Activated CD4-positive, alpha-beta T cell treated with anti-CD3 and anti-CD28 coated beads for 1 hour (primary cell): ENCODE measurements around the gene RPP21.

Experiments
- DNase-seq: peaks from one replicate; pipeline ENCODE4 v3.0.0-alpha.2; 2020

RPP21 gene

GRCh38 chr6:30344868-30345671 lies at the start of gene RPP21:
RPP21 (plus strand) TSS chr6:30345156; CDS start chr6:30345172, 16 bp downstream.
- peak; percentile 78 for DNase-seq

GRCh38 chr6:30295837-30296236 lies 49.1 kb upstream of the RPP21 start:
- no peak for DNase-seq

- no peak for DNase-seq
These were observed 41.0 kb upstream of the RPP21 start for GRCh38 chr6:30304002-30304401.

GRCh38 chr6:30311101-30311500 lies 33.9 kb upstream of the RPP21 start:
- no peak for DNase-seq

- DNase-seq, result no peak
These were observed 33.3 kb upstream of the RPP21 start for GRCh38 chr6:30311671-30312070.

- DNase-seq, result no peak
These were observed 32.7 kb upstream of the RPP21 start for GRCh38 chr6:30312266-30312665.

GRCh38 chr6:30312676-30313321 lies 32.2 kb upstream of the RPP21 start:
- DNase-seq, result no peak

- DNase-seq, result no peak
These were observed 29.8 kb upstream of the RPP21 start for GRCh38 chr6:30315156-30315555.

- no peak for DNase-seq
These were observed 26.9 kb upstream of the RPP21 start for GRCh38 chr6:30317913-30318589.

GRCh38 chr6:30319146-30319835 lies 25.7 kb upstream of the RPP21 start:
- no peak for DNase-seq

GRCh38 chr6:30321692-30322388 lies 23.1 kb upstream of the RPP21 start:
- no peak for DNase-seq

GRCh38 chr6:30322527-30323501 lies 22.1 kb upstream of the RPP21 start:
- DNase-seq, result no peak

- no peak for DNase-seq
These were observed 21.1 kb upstream of the RPP21 start for GRCh38 chr6:30323806-30324205.

GRCh38 chr6:30325150-30325872 lies 19.6 kb upstream of the RPP21 start:
- DNase-seq, result peak; percentile 67

- peak; percentile 61 for DNase-seq
These were observed 19.0 kb upstream of the RPP21 start for GRCh38 chr6:30325873-30326525.

- DNase-seq, result peak; percentile 83
These were observed 18.3 kb upstream of the RPP21 start, which contains the start of gene TRIM39 for GRCh38 chr6:30326526-30327231. TRIM39 (plus strand) TSS chr6:30326927; CDS start chr6:30329318, 2,391 bp downstream.

GRCh38 chr6:30327232-30327746 lies 17.7 kb upstream of the RPP21 start:
- no peak for DNase-seq

GRCh38 chr6:30328397-30328796 lies 16.6 kb upstream of the RPP21 start:
- DNase-seq, result no peak

GRCh38 chr6:30329331-30329730 lies 15.6 kb upstream of the RPP21 start:
- no peak for DNase-seq
